Stimulated activated CD8-positive, alpha-beta memory T cell treated with anti-CD3 and anti-CD28 coated beads, Interleukin-2, amount 100 ng/mL, for 1 hour (primary cell): Measurements from ENCODE around the gene THBS2.
"Not testable (repeated sequence)": the region's sequence is repeated elsewhere in the genome, so short reads cannot be mapped to it uniquely, and the experiment has no call there.

Experiments used
- DNase-seq, 2 donors: peaks; one replicate each; pipeline ENCODE4 v3.0.0-alpha.2; 2020; ENCODE audit warnings: low read depth in 2 of 2

THBS2 gene

GRCh38 chr6:169271877-169272216, 18.2 kb upstream of the THBS2 start:
- DNase-seq = no peak

GRCh38 chr6:169271158-169271876, 17.7 kb upstream of the THBS2 start:
- DNase-seq = no peak

- DNase-seq = not testable (repeated sequence)
Measured at GRCh38 chr6:169270077-169270380, 16.4 kb upstream of the THBS2 start.

- no peak for DNase-seq
Measured at GRCh38 chr6:169269180-169270076, 15.8 kb upstream of the THBS2 start.

- DNase-seq = no peak
Measured at GRCh38 chr6:169268276-169268675, 14.6 kb upstream of the THBS2 start.

GRCh38 chr6:169266746-169267591, 13.3 kb upstream of the THBS2 start:
- DNase-seq = no peak

- no peak for DNase-seq
Measured at GRCh38 chr6:169266261-169266660, 12.6 kb upstream of the THBS2 start.

GRCh38 chr6:169265486-169266131, 12.0 kb upstream of the THBS2 start:
- DNase-seq = no peak

GRCh38 chr6:169263836-169264608, 10.4 kb upstream of the THBS2 start:
- no peak for DNase-seq

GRCh38 chr6:169263374-169263773, 9.7 kb upstream of the THBS2 start:
- no peak for DNase-seq

- DNase-seq = not testable (repeated sequence)
Measured at GRCh38 chr6:169262602-169263001, 9.0 kb upstream of the THBS2 start.

- DNase-seq = no peak
Measured at GRCh38 chr6:169256518-169256917, 2.9 kb upstream of the THBS2 start.

GRCh38 chr6:169256061-169256460, 2.4 kb upstream of the THBS2 start:
- DNase-seq = no peak

GRCh38 chr6:169255643-169256042, 2.0 kb upstream of the THBS2 start:
- DNase-seq = no peak

- DNase-seq = no peak
Measured at GRCh38 chr6:169254456-169255316, 1.0 kb upstream of the THBS2 start.

- no peak for DNase-seq
Measured at GRCh38 chr6:169252505-169253189, 999 bp downstream of the THBS2 start.

GRCh38 chr6:169251822-169252504, 1.7 kb downstream of the THBS2 start:
- DNase-seq = no peak

- DNase-seq = no peak
Measured at GRCh38 chr6:169251371-169251802, 2.3 kb downstream of the THBS2 start.

GRCh38 chr6:169250660-169251059, 3.0 kb downstream of the THBS2 start:
- no peak for DNase-seq
